Stimulated activated CD8-positive, alpha-beta memory T cell treated with anti-CD3 and anti-CD28 coated beads, Interleukin-7, amount 100 ng/mL, for 48 hours (primary cell): ENCODE results near the gene CISD3.

ENCODE experiments used
- DNase-seq, 2 donors: peaks; one replicate each; pipeline ENCODE4 v3.0.0-alpha.2; 2020; ENCODE audit warnings: low read depth in 1 of 2; ENCODE audit errors: extremely low read depth in 1 of 2

Gene CISD3

GRCh38 chr17:38727736-38728135, 2.4 kb upstream of the CISD3 start:
- peak in 1 of 2 donors; percentile 89 for DNase-seq

GRCh38 chr17:38728290-38728831, 1.8 kb upstream of the CISD3 start:
- peak in 1 of 2 donors; percentile 52 for DNase-seq

- DNase-seq: no peak
Observed at GRCh38 chr17:38729368-38729885, 714 bp upstream of the CISD3 start.

GRCh38 chr17:38730526-38731379, 612 bp downstream of the CISD3 start:
- no peak for DNase-seq

- no peak for DNase-seq
Observed at GRCh38 chr17:38731526-38732294, 1.6 kb downstream of the CISD3 start.

- no peak for DNase-seq
Observed at GRCh38 chr17:38732376-38733281, 2.5 kb downstream of the CISD3 start.

GRCh38 chr17:38733282-38733981, 3.3 kb downstream of the CISD3 start:
- no peak for DNase-seq

GRCh38 chr17:38733982-38734973, 4.1 kb downstream of the CISD3 start:
- no peak for DNase-seq

- DNase-seq: peak in 1 of 2 donors; percentile 55
Observed at GRCh38 chr17:38735161-38735997, 5.2 kb downstream of the CISD3 start.

GRCh38 chr17:38738007-38738662, 8.0 kb downstream of the CISD3 start:
- no peak for DNase-seq

GRCh38 chr17:38738686-38739085, 8.5 kb downstream of the CISD3 start:
- DNase-seq: no peak

GRCh38 chr17:38739305-38739704, 9.2 kb downstream of the CISD3 start:
- no peak for DNase-seq

- no peak for DNase-seq
Observed at GRCh38 chr17:38740044-38740443, 9.9 kb downstream of the CISD3 start.

GRCh38 chr17:38740806-38741205, 10.7 kb downstream of the CISD3 start:
- no peak for DNase-seq

- DNase-seq: no peak
Observed at GRCh38 chr17:38741461-38741860, 11.3 kb downstream of the CISD3 start.

GRCh38 chr17:38741921-38742410, 11.8 kb downstream of the CISD3 start:
- no peak for DNase-seq
